OCI-M2 (cell line): ENCODE results near the gene USP36.
"Not testable (repeated sequence)": the region's sequence is repeated elsewhere in the genome, so short reads cannot be mapped to it uniquely, and the experiment has no call there.

ENCODE experiments used
- DNase-seq: peaks from one replicate; lab custom pipeline; 2025; ENCODE audit not compliant: unreplicated experiment; lab: John Stamatoyannopoulos, UW

USP36 gene

DNA sequence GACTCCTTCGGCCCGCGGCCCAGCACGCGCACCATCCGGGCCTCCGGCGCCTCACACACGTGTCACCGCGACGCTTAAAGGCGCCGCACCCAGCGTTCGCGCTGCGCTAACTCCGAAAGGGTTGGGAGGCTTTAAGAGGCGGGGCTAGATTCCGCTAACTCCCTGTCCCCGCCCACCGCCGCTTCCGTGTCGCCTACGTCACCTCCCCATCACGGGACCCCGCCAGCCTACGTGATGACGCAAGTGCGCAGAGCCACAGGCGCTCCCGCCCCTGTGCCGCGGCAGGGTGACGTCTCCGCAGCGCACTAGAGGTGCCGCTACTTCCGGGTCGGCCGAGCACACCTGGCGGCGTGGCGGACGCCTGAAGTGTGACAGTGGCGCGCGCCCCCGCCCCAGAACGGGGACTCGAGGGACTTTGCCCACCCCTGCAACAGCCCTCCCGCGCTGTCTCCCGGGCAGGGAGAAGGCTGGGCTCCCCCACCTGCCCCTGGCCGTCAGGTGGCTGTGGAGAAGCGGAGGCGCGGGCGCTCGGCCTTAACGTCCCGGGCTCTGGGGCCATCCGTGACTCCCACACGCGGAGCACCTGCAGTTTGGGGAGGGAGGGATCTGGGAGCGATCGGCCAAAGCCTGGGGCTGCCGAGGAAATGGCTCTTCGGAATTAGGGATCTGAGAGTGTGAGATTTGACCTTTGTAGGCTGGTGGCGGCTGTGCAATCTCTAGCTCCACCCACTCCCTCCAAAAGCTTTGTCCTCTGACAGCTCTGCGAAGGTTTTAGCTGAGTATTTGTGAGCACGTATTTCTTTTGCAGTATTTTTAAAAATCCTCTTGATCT is at the start of gene USP36:
Gene USP36, minus strand, starts transcription at position 35 of the 832 bp plus-strand sequence. CDS start 4,451 bp downstream, outside the sequence.
- peak; percentile 65 for DNase-seq

- DNase-seq = not testable (repeated sequence)
Observed at GRCh38 chr17:78890096-78890495, 49.5 kb upstream of the USP36 start.

DNA sequence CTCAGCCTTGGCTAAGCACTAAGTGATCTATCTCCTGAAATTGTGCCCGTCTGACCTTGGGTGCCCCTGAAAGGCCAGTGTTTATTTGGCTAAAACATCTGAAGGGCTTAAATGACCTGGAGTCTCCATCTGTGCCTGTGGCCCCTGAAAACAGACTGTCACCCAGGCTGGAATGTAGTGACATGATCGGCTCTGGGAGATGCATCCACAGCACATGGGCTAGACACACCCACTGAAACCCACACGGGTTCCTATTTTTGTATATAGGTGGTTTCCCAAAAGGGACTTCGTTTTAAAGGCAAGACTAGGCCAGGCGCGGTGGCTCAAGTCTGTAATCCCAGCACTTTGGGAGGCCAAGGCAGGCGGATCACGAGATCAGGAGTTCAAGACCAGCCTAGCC is 48.9 kb upstream of the USP36 start:
- no peak for DNase-seq

- no peak for DNase-seq
Observed at GRCh38 chr17:78888941-78889518, 48.4 kb upstream of the USP36 start.

DNA sequence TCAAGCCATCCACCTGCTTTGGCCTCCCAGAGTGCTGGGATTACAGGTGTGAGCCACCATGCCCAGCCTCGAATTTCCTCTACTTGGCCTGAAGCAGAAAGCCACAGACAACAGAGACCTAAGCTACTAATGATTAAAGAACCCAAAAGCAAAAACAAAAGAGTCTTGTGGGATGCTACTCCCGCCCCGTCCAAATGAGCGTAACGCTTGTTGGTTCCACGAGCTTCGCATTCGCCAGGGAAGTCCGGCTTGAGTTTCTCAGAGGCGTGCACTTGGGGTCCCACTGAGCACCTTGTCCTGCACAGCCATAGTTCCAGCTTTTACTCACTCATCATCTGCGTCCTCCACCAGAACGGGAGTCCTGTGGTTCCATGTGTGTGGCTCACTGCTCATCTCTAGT is 46.3 kb upstream of the USP36 start:
- DNase-seq = no peak

DNA sequence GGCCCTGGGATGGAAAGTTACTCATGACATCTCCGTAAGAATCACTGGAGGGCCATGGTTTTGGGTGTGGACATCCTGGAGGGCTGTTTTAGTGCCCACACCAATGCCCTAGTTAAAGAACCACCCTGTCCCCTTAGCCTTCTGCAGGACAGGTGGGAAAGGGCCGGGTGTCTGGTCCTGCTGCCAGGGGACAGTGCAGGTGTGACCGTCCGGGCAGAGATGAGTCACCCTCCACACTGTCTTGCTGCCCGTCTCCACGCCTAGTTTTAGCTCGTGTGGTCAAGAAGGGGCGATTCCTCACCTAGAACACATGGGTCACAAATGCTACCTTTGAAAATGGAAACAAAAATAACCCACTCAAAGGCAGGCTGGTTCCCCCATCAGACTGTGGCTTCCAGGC is 45.3 kb upstream of the USP36 start:
- no peak for DNase-seq

- no peak for DNase-seq
Observed at GRCh38 chr17:78884876-78885667, 44.5 kb upstream of the USP36 start.

GRCh38 chr17:78884148-78884825 is 43.7 kb upstream of the USP36 start:
- DNase-seq = no peak

DNA sequence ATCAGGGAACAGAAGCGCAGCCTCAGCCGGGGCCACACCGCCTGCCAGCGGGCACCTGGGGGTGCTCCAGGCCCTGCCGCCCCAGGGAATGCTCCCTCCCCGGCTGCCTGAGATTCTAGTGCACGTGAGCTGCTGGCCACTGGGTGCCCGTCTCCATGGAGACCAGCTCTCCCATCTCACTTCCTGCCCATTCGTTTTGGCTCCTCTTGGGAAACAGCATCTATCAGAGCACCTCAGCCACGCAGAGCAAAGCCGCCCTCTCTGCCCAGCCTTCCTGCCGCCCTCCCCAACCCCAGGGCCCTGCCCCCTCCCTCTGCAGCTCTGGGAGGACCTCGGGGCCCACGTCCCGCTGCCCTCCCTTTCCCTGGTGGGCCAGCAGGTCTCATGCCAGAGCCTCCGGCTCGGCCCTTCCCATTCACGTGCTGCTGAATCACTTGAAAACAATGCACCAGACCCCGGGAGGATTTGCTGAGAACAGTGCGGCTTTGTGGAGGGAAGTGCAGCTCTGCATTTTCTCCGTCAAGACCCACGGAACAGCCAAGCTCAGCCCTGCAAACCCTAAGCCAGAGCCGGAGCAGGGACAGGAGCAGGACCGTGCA is 43.0 kb upstream of the USP36 start:
- DNase-seq = no peak

DNA sequence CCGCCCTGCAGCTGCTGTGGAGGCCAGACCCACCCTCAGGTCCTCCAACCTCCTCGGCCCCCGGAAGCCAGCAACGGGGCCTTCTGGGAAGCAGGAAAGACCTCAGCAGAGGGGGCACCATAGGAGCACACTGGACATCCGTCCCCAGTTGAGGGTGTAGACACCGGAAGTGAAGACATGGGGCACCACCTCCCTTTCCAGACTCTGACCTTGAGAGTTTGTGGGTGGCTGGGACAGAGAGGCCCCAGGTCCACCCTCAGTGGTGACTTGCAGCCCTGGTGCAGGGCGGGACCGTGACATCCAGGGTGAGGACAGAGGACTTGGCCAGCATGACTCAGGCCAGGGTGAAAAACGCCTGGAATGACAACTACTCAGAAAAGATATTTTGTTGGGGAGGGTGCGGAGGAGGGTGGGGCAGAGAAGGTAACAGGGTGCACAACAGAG is 42.5 kb upstream of the USP36 start:
- DNase-seq = no peak

DNA sequence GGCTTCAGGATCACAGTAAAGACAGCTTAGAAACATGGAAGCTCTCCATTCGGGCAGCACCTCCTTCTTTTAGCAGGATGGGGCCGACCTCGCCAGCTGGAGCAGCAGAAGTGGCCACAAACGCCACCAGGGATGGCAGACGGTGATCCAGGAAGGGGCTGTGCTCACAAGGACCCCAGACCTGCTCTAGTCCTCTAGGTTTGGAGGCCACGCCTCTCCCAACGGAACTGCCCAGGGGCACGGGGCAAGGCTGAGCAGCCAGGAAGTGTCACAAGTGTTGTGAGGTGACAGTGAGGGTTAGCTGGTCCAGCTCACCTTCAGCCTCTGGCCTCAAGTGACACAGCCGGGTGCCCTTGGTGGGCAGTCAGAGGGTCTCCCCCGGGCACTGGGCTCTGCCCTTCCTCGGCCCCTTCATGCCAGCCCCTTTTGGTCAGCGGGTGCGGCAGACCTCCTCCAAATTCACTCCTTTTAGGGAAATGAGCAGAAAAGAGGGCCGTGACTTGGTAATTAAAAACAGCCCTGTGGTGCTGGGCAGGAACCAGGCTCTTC is 42.0 kb upstream of the USP36 start:
- DNase-seq = no peak

GRCh38 chr17:78879635-78880186 is 39.1 kb upstream of the USP36 start:
- DNase-seq = no peak

DNA sequence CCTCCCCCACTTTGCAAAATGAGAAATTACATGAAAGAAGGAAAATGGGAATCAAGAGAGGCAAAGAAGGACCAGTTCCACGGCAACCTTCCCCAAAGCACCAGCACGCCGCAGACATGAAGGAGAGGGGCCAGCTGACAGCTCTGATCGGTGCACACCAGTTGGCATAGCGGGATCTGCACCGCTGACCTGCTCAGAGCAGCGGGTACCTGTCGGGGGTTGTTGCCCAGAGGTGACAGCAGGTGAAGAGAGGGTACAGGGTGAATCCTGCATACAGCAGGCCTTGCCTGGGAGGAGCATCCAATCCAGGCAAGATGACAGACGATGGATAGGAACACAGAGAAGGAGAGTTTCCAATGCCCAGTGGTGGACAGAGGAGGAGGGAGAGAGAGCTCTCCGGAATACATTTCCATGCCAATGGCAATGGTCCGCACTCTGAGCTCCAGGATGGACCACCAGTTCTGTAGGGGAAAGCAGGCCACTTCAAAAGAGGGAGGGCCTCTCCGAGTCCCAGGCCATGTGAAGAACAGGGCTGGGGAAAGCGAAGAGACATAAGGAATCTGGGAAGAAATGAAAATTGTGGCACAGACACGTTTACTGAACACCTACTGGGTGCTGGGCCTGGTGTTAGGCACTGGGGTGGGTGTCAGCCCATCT is 38.4 kb upstream of the USP36 start:
- no peak for DNase-seq

- DNase-seq = no peak
Observed at GRCh38 chr17:78878261-78878660, 37.6 kb upstream of the USP36 start.

- not testable (repeated sequence) for DNase-seq
Observed at GRCh38 chr17:78876954-78877517, 36.4 kb upstream of the USP36 start.

GRCh38 chr17:78876094-78876597 is 35.5 kb upstream of the USP36 start:
- no peak for DNase-seq

- no peak for DNase-seq
Observed at GRCh38 chr17:78875363-78876093, 34.9 kb upstream of the USP36 start.

GRCh38 chr17:78873519-78874340 is 33.1 kb upstream of the USP36 start:
- DNase-seq = no peak
